Measurements from ENCODE around the gene HBS1L. TPM values are rescaled to one million over a fixed set of nuclear protein-coding genes. Genes with fewer than 3 reads are reported as not detected.
A peak's percentile ranks its signal among the peaks of the same experiment; 100 is the strongest.

HBS1L gene
- total and polyA plus RNA-seq, 9 of the 15 experiments (the other 6 are each of a cell fraction or from before 2014, with no cell fraction given), result 101 to 199 (median 145) TPM

- TF ChIP-seq PBX2 (CRISPR knock-in tag; IDR thresholded peaks at IDR 0.05; ENCODE audit: low read depth) (no peak), PBX2 (tag; conservative IDR thresholded peaks at IDR 0.05; ENCODE audit: low read depth) (no peak), GATA2 (CRISPR knock-in tag; IDR thresholded peaks at IDR 0.05) (peak; percentile 50), ZNF175 (CRISPR knock-in tag; IDR thresholded peaks at IDR 0.05; ENCODE audit: low read depth) (0 out of 2 replicates have a peak, but pooled peaks have one; percentile 8), TRIM25 (IDR thresholded peaks at IDR 0.05; ENCODE audit: borderline replicate concordance) (no peak), RNF219 (CRISPR knock-in tag; IDR thresholded peaks at IDR 0.05) (no peak), MYC (IDR thresholded peaks at IDR 0.05; ENCODE audit: low read depth, low read length) (peak; percentile 55), MYC (CRISPR knock-in tag; IDR thresholded peaks at IDR 0.05; ENCODE audit: borderline replicate concordance, low read depth) (no peak), POLR2H (tag; IDR thresholded peaks at IDR 0.05; ENCODE audit: low read depth) (peak; percentile 77), ZNF778 (CRISPR knock-in tag; IDR thresholded peaks at IDR 0.05) (no peak), EHMT2 (IDR thresholded peaks at IDR 0.05) (no peak), KLF13 (tag; IDR thresholded peaks at IDR 0.05; ENCODE audit: borderline replicate concordance, low read depth) (no peak), ZNF785 (CRISPR knock-in tag; IDR thresholded peaks at IDR 0.05) (no peak), GATAD2B (IDR thresholded peaks at IDR 0.05; ENCODE audit: borderline replicate concordance) (peak; percentile 44; the same call in 1 of the 2 replicates), SOX6 (IDR thresholded peaks at IDR 0.05) (peak; percentile 26; the same call in 1 of the 2 replicates), DPF2 (IDR thresholded peaks at IDR 0.05) (no peak; the same call in 1 of the 2 replicates), HDAC3 (IDR thresholded peaks at IDR 0.05; ENCODE audit: borderline replicate concordance, partially characterized antibody) (peak; percentile 39), NFE2 (IDR thresholded peaks at IDR 0.05; ENCODE audit: low read depth) (no peak), RBM15 (IDR thresholded peaks at IDR 0.05; ENCODE audit: insufficient read depth, low read length) (no peak), SMAD3 (CRISPR knock-in tag; conservative IDR thresholded peaks at IDR 0.05) (no peak), THAP7 (CRISPR knock-in tag; IDR thresholded peaks at IDR 0.05) (no peak)
Observed at GRCh38 chr6:135054569-135055498, at the start of gene HBS1L (continued).
